ENCODE results near the gene TMEM229A. TPM values are rescaled to one million over a fixed set of nuclear protein-coding genes. Genes with fewer than 3 reads are reported as not detected.

TMEM229A gene
- total RNA-seq, 1 experiment from 2014 or later = not detected

Other genes with a start within 250 kb of the TMEM229A start
- gene HYAL4, start 187.9 kb downstream of the TMEM229A start, total RNA-seq (2014; rRNA removed; shearing (Covaris generic)) = 0.79 and 2.8 TPM in 2 replicates
- gene SPAM1, start 107.8 kb downstream of the TMEM229A start, total RNA-seq (2014; rRNA removed; shearing (Covaris generic)) = not detected in 2 replicates